UCSD-AML1 (cell line): Measurements from ENCODE around the gene SNAPC3.

Experiments
- DNase-seq: peaks from one replicate; lab custom pipeline; 2025; ENCODE audit not compliant: unreplicated experiment; lab: John Stamatoyannopoulos, UW

Gene SNAPC3

GRCh38 chr9:15491950-15492349, 69.3 kb downstream of the SNAPC3 start:
- DNase-seq: no peak

DNA sequence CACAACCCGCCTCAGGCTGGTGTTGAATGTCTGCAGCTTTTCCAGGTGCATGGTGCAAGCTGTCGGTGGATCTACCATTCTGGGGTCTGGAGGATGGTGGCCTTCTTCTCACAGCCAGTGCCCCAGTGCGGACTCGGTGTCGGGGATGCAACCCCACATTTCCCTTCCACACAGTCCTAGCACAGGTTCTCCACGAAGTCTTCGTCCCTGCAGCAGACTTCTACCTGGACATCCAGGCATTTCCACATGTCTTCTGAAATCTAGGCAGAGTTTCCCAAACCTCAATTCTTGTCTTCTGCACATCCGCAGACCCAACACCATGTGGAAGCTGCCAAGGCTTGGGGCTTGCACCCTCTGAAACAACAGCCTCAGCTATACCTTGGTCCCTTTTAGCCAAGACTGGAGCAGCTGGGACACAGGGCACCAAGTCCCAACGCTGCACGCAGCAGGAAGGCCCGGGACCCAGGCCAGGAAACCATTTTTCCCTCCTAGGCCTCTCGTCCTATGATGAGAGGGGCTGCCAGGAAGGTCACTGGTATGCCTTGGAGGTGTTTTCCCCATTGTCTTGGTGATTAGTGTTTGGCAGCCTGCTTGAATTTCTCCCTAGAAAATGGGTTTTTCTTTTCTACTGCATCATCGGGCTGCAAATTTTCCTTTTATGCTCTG, 69.9 kb downstream of the SNAPC3 start:
- no peak for DNase-seq

- DNase-seq: no peak
These were observed 75.7 kb downstream of the SNAPC3 start for GRCh38 chr9:15498246-15498995.

DNA sequence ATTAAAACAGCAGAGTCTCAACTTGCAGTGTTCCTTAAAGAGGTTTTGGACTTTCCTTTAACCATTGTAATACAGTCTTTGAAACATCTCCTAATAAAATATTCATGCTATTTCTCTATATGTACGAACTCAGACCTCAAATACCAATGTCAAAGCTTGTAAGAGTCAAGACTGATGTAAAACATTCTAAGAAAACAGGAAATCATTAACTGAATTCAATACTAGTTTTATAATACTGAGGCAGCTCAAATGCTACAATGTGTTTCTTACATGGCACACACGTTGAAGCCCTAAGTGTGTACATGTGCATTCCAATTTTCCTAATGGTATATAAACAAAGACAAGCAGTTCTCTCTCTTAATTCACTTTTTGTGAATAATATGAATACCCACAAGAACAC, 76.5 kb downstream of the SNAPC3 start:
- DNase-seq: no peak

DNA sequence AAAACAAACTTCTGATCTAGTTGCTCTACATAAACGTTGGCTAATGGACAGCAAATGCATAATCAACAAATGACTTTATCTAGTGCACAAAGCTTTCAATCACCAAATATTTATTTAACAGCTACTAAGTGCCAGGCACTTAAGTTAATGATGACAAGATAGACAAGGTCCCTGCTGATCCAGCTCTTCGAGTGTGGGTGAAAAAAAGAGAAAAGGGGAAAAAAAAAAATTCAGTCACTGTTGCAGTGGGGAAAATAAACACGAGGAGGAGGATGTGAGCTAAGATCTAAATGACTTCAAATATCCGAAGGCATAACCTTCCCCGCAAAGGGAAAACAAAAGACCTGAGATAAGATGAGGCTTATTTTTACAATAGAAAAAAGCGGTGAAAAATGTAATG, 78.5 kb downstream of the SNAPC3 start:
- DNase-seq: no peak

GRCh38 chr9:15501803-15502202, 79.1 kb downstream of the SNAPC3 start:
- no peak for DNase-seq

DNA sequence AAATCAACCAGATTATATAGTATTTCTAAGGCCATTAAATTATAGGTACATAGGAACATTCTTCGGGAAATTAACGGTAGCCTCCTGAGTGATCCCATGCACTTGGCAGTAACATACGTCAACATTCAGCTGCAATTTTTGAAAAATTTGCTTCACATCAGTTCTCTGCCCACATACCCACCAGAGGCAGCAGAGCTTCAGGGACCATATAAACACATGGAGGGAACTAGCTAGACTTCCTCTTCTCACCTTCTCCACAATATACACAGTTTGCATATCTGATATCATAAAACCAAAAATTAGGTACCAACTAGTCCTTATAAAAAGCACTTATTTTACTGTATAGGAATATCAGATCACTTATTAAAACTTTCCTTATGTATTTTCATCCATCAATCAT, 83.2 kb downstream of the SNAPC3 start:
- no peak for DNase-seq

DNA sequence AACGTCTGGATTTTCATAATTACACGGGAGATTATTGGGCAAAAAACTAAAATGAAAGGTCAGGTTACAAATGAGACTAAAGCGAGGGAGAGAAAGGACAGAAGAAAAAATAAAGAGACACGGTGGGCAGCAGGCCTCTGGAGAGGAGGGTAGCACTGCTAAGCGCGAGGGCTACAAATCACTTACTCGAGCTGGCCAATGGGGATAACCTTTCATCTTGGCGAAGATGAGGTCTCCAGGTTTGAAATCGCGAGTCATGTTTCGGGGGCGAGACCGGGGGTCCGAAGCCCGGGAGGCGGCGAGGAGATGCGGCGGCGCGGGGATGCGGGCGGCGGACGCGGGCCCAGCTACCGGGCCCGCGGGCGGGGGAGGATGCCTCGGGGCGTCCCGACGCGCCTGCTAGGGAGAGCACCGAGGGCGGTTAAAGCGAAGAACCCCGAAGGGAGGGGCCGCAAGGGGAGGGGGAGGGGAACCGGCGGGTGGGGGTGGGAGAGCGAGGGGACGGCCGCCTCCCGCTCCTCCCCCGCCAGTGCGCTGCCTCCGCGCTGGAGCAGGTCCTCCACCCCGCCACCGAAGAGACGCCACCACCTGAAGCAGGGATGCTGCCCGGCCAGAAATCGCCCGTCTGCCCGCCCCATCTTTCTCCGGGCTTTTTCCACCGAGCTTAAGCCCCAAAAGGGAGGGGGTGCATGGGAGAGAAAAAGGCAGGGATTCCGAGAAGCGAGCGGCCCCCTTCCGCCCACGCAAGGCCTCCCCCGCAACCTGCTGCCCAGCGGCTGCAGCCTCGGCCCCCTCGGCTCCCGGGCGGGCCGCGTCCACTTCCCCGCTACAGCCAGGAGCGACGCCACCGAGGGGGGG, 87.5 kb downstream of the SNAPC3 start:
- peak; percentile 54 for DNase-seq

DNA sequence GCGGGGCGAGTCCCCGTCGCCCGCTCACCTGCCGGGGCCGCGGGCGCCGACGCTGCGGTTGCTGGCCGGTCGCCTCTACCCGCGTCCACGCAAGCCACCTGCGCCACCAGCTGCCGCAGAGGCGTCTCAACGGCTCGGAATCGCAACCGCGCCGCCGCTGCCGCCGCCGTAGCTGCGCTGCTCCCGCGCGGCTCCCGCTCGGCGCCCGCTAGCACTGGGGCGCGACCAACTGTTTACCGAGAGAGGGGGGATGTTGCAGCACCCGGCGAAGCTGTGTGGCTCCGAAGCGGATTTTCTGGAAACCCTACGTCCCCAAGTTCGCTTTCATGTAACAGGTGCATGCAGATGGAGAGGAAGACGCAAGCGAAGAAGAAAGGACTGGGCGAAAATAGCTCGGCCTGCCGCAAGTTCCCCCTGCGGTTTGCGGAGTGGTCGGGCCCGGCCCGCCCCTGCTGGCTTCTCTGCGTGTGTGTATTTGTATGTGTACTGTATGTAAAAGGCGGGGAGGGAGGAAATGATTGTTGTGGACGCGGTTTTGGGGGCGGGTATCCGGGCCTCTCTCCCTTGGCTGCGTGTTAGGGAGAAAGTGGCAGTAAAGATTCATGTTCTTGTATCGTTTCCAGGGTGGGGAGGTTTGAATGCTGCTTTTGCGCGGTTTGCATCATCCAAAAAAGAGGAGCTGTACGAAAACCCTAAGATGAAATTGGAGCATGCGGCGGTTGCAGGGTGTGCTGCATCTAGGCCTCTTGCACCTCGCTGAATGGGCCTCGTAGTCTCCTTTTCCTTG, 88.3 kb downstream of the SNAPC3 start, which contains the start of gene PSIP1:
TSS of gene PSIP1 (minus strand) at position 182 of the 787 bp plus-strand sequence. CDS start 782 bp downstream, outside the sequence.
- peak; percentile 90 for DNase-seq
